ENCODE measurements around the gene C3orf33.

DNA sequence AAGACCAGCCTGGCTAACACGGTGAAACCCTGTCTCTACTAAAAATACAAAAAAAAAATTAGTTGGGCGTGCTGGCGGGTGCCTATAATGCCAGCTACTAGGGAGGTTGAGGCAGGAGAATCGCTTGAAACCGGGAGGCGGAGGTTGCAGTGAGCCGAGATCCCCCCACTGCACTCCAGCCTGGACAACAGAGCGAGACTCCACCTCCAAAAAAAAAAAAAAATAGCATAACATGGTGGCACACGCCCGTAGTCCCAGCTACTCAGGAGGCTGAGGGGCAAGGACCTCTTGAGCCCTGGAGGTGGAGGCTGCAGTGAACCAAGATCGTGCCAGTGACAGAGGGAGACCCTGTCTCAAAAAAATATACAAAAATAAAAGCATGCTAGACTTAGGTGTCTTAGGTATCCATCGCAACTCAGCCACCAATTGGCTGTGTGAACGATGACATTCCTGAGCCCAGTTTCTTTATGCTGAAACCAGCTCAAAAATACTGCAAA is 67.5 kb downstream of the C3orf33 start:
- TF ChIP-seq GATA2 (IDR thresholded peaks at IDR 0.05; ENCODE audit: low read depth, low read length) (no peak), GATA3 (IDR thresholded peaks at IDR 0.05; ENCODE audit: low read depth, low read length) (no peak)

Data from SH-SY5Y (cell line).